ENCODE data around the gene RAD23B. TPM values are rescaled to one million over a fixed set of nuclear protein-coding genes. Genes with fewer than 3 reads are reported as not detected.

Gene RAD23B
- polyA plus RNA-seq, 2 donors = 38.6 to 58.2 TPM

- Histone ChIP-seq H3K27ac (ENCODE audit: low read depth in 2 of 2, low read length in 1 of 2) (no peak overlapping the region), H3K4me1 (ENCODE audit: control insufficient read depth in 2 of 2, insufficient read depth in 2 of 2, low read length in 1 of 2) (no peaks in the 10 kb centered on the region), H3K4me3 (ENCODE audit: low read depth in 1 of 2, low read length in 2 of 2) (no peak overlapping the region), H3K36me3 (ENCODE audit: control insufficient read depth in 2 of 2, insufficient read depth in 2 of 2, low read length in 1 of 2) (peaks cover 5 to 10% of the 10 kb centered on the region in 2 donors), H3K27me3 (ENCODE audit: control insufficient read depth in 1 of 2, insufficient read depth in 2 of 2, low read length in 2 of 2) (no peaks in the 10 kb centered on the region), H3K9me3 (ENCODE audit: control insufficient read depth in 2 of 2, insufficient read depth in 1 of 2, low read depth in 1 of 2, low read length in 1 of 2) (no peaks in the 10 kb centered on the region)
- WGBS, 2 donors = 88 to 89% methylated on average over 1 of the region's 1 CpG
Observed at GRCh38 chr9:107307331-107307730, 24.3 kb downstream of the RAD23B start.

- Histone ChIP-seq H3K36me3 (ENCODE audit: control insufficient read depth in 2 of 2, insufficient read depth in 2 of 2, low read length in 1 of 2) (peaks cover 5 to 15% of the 10 kb centered on the region in 2 donors), H3K27ac (ENCODE audit: low read depth in 2 of 2, low read length in 1 of 2) (no peak overlapping the region), H3K9me3 (ENCODE audit: control insufficient read depth in 2 of 2, insufficient read depth in 1 of 2, low read depth in 1 of 2, low read length in 1 of 2) (no peaks in the 10 kb centered on the region), H3K4me3 (ENCODE audit: low read depth in 1 of 2, low read length in 2 of 2) (no peak overlapping the region), H3K4me1 (ENCODE audit: control insufficient read depth in 2 of 2, insufficient read depth in 2 of 2, low read length in 1 of 2) (peaks cover 0 to 2% of the 10 kb centered on the region in 2 donors), H3K27me3 (ENCODE audit: control insufficient read depth in 1 of 2, insufficient read depth in 2 of 2, low read length in 2 of 2) (no peaks in the 10 kb centered on the region)
- WGBS, 2 donors = 0 to 47% methylated on average over 1 of the region's 1 CpG
Observed at GRCh38 chr9:107308461-107308860, 25.4 kb downstream of the RAD23B start.

DNA sequence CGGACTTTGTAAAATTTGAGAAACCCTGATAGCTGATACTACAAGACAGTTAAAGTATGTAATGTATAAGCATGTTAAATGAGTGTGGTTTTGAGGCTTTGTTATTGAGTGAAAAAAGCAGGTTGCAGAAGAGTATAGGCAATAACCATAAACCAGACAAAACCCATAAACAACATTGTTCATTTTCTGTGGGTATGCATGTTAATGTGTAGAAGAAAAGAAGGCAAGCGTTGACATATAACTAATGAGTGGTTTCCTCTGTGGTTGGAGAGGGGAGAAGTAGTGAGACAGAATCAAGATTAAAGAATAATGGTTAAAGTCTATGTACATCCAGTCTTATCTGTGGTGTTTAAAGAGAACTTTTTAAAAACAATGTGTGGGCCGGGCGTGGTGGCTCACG lies 26.2 kb downstream of the RAD23B start:
- H3K36me3 ChIP-seq (ENCODE audit: control insufficient read depth in 2 of 2, insufficient read depth in 2 of 2, low read length in 1 of 2) = peaks cover 5 to 15% of the 10 kb centered on the region in 2 donors
- no peak overlapping the region for H3K27ac ChIP-seq (ENCODE audit: low read depth in 2 of 2, low read length in 1 of 2)
- H3K27me3 ChIP-seq (ENCODE audit: control insufficient read depth in 1 of 2, insufficient read depth in 2 of 2, low read length in 2 of 2) = no peaks in the 10 kb centered on the region
- no peaks in the 10 kb centered on the region for H3K9me3 ChIP-seq (ENCODE audit: control insufficient read depth in 2 of 2, insufficient read depth in 1 of 2, low read depth in 1 of 2, low read length in 1 of 2)
- WGBS, 2 donors = 83 to 85% methylated on average over 5 of the region's 5 CpGs
- no peak overlapping the region for H3K4me3 ChIP-seq (ENCODE audit: low read depth in 1 of 2, low read length in 2 of 2)
- H3K4me1 ChIP-seq (ENCODE audit: control insufficient read depth in 2 of 2, insufficient read depth in 2 of 2, low read length in 1 of 2) = peaks cover 0 to 2% of the 10 kb centered on the region in 2 donors

- 84 to 90% methylated on average over 8 of the region's 8 CpGs for WGBS, 2 donors
- Histone ChIP-seq H3K27me3 (ENCODE audit: control insufficient read depth in 1 of 2, insufficient read depth in 2 of 2, low read length in 2 of 2) (no peaks in the 10 kb centered on the region), H3K36me3 (ENCODE audit: control insufficient read depth in 2 of 2, insufficient read depth in 2 of 2, low read length in 1 of 2) (peaks cover 2 to 11% of the 10 kb centered on the region in 2 donors), H3K4me1 (ENCODE audit: control insufficient read depth in 2 of 2, insufficient read depth in 2 of 2, low read length in 1 of 2) (peaks cover 0 to 2% of the 10 kb centered on the region in 2 donors), H3K9me3 (ENCODE audit: control insufficient read depth in 2 of 2, insufficient read depth in 1 of 2, low read depth in 1 of 2, low read length in 1 of 2) (no peaks in the 10 kb centered on the region), H3K27ac (ENCODE audit: low read depth in 2 of 2, low read length in 1 of 2) (no peak overlapping the region), H3K4me3 (ENCODE audit: low read depth in 1 of 2, low read length in 2 of 2) (no peak overlapping the region)
Observed at GRCh38 chr9:107312376-107313050, 29.4 kb downstream of the RAD23B start.

- peaks cover 2 to 15% of the 10 kb centered on the region in 2 donors for H3K36me3 ChIP-seq (ENCODE audit: control insufficient read depth in 2 of 2, insufficient read depth in 2 of 2, low read length in 1 of 2)
- 92 to 93% methylated on average over 1 of the region's 1 CpG for WGBS, 2 donors
- no peak overlapping the region for H3K4me3 ChIP-seq (ENCODE audit: low read depth in 1 of 2, low read length in 2 of 2)
- no peaks in the 10 kb centered on the region for H3K27me3 ChIP-seq (ENCODE audit: control insufficient read depth in 1 of 2, insufficient read depth in 2 of 2, low read length in 2 of 2)
- no peaks in the 10 kb centered on the region for H3K9me3 ChIP-seq (ENCODE audit: control insufficient read depth in 2 of 2, insufficient read depth in 1 of 2, low read depth in 1 of 2, low read length in 1 of 2)
- H3K4me1 ChIP-seq (ENCODE audit: control insufficient read depth in 2 of 2, insufficient read depth in 2 of 2, low read length in 1 of 2) = peaks cover 0 to 2% of the 10 kb centered on the region in 2 donors
- no peak overlapping the region for H3K27ac ChIP-seq (ENCODE audit: low read depth in 2 of 2, low read length in 1 of 2)
Observed at GRCh38 chr9:107313555-107314096, 30.5 kb downstream of the RAD23B start.

DNA sequence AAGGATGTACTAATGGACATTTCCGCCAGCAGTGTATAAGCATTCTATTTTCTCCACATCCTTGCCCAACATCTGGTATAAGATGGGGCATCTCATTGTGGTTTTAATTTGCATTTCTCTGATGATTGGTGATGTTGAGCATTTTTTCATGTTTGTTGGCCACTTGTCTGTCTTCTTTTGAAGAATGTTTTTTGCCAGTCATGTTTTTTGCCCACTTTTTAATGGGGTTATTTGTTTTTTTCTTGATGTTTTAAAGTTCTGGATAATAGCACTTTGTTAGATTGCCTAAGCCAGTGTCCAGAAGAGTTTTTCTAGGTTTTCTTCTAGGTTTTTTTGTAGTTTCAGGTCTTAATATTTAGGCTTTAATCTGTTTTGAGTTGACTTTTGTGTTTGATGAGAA lies 31.7 kb downstream of the RAD23B start:
- no peak overlapping the region for H3K27ac ChIP-seq (ENCODE audit: low read depth in 2 of 2, low read length in 1 of 2)
- 95 to 98% methylated on average over 1 of the region's 1 CpG for WGBS, 2 donors
- no peaks in the 10 kb centered on the region for H3K9me3 ChIP-seq (ENCODE audit: control insufficient read depth in 2 of 2, insufficient read depth in 1 of 2, low read depth in 1 of 2, low read length in 1 of 2)
- H3K27me3 ChIP-seq (ENCODE audit: control insufficient read depth in 1 of 2, insufficient read depth in 2 of 2, low read length in 2 of 2) = no peaks in the 10 kb centered on the region
- no peak overlapping the region for H3K4me3 ChIP-seq (ENCODE audit: low read depth in 1 of 2, low read length in 2 of 2)
- H3K4me1 ChIP-seq (ENCODE audit: control insufficient read depth in 2 of 2, insufficient read depth in 2 of 2, low read length in 1 of 2) = peaks cover 0 to 2% of the 10 kb centered on the region in 2 donors
- peaks cover 0 to 17% of the 10 kb centered on the region in 2 donors for H3K36me3 ChIP-seq (ENCODE audit: control insufficient read depth in 2 of 2, insufficient read depth in 2 of 2, low read length in 1 of 2)

- H3K4me1 ChIP-seq (ENCODE audit: control insufficient read depth in 2 of 2, insufficient read depth in 2 of 2, low read length in 1 of 2) = peaks cover 0 to 2% of the 10 kb centered on the region in 2 donors
- peaks cover 0 to 17% of the 10 kb centered on the region in 2 donors for H3K36me3 ChIP-seq (ENCODE audit: control insufficient read depth in 2 of 2, insufficient read depth in 2 of 2, low read length in 1 of 2)
- no peaks in the 10 kb centered on the region for H3K9me3 ChIP-seq (ENCODE audit: control insufficient read depth in 2 of 2, insufficient read depth in 1 of 2, low read depth in 1 of 2, low read length in 1 of 2)
- no peaks in the 10 kb centered on the region for H3K27me3 ChIP-seq (ENCODE audit: control insufficient read depth in 1 of 2, insufficient read depth in 2 of 2, low read length in 2 of 2)
- H3K4me3 ChIP-seq (ENCODE audit: low read depth in 1 of 2, low read length in 2 of 2) = no peak overlapping the region
- no peak overlapping the region for H3K27ac ChIP-seq (ENCODE audit: low read depth in 2 of 2, low read length in 1 of 2)
- WGBS, 2 donors = 84 to 90% methylated on average over 5 of the region's 5 CpGs
Observed at GRCh38 chr9:107316795-107317661, 33.9 kb downstream of the RAD23B start.

- WGBS, 2 donors = 89 to 92% methylated on average over 5 of the region's 5 CpGs
- Histone ChIP-seq H3K27ac (ENCODE audit: low read depth in 2 of 2, low read length in 1 of 2) (no peak overlapping the region), H3K27me3 (ENCODE audit: control insufficient read depth in 1 of 2, insufficient read depth in 2 of 2, low read length in 2 of 2) (no peaks in the 10 kb centered on the region), H3K36me3 (ENCODE audit: control insufficient read depth in 2 of 2, insufficient read depth in 2 of 2, low read length in 1 of 2) (peaks cover 0 to 15% of the 10 kb centered on the region in 2 donors), H3K4me1 (ENCODE audit: control insufficient read depth in 2 of 2, insufficient read depth in 2 of 2, low read length in 1 of 2) (no peaks in the 10 kb centered on the region), H3K4me3 (ENCODE audit: low read depth in 1 of 2, low read length in 2 of 2) (no peak overlapping the region), H3K9me3 (ENCODE audit: control insufficient read depth in 2 of 2, insufficient read depth in 1 of 2, low read depth in 1 of 2, low read length in 1 of 2) (no peaks in the 10 kb centered on the region)
Observed at GRCh38 chr9:107322643-107323042, 39.6 kb downstream of the RAD23B start.

DNA sequence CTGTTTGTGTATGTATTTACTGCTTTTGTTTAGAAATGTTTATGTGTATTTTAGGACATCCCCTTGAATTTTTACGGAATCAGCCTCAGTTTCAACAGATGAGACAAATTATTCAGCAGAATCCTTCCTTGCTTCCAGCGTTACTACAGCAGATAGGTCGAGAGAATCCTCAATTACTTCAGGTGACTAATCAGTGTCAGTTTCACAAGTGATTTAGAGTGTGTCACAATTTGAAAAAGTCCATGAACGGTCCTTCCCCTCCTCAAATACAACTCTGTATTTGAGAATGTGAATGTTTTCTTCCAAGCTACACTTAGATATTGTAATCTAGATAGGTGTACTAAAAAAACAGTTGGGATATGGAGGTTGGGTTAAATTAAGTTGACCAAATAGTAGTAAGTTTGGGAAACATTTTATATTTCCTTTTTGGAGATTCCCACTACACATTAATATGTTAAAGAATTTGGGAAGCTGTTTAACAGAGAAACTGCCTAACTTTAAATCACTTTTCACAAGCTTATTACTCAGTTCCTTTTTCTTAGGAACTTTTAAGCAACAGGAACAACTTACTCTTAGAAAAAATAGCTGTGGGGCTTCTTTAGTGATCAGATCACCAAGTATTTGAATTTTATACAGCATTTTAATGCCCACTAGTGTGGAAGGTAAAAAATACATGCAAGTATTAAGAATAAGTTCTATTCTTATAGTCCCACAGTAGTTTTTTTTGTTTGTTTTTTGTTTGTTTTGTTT lies 40.9 kb downstream of the RAD23B start:
- H3K27ac ChIP-seq (ENCODE audit: low read depth in 2 of 2, low read length in 1 of 2) = no peak overlapping the region
- no peaks in the 10 kb centered on the region for H3K4me1 ChIP-seq (ENCODE audit: control insufficient read depth in 2 of 2, insufficient read depth in 2 of 2, low read length in 1 of 2)
- no peaks in the 10 kb centered on the region for H3K9me3 ChIP-seq (ENCODE audit: control insufficient read depth in 2 of 2, insufficient read depth in 1 of 2, low read depth in 1 of 2, low read length in 1 of 2)
- H3K36me3 ChIP-seq (ENCODE audit: control insufficient read depth in 2 of 2, insufficient read depth in 2 of 2, low read length in 1 of 2) = peaks cover 0 to 7% of the 10 kb centered on the region in 2 donors
- H3K27me3 ChIP-seq (ENCODE audit: control insufficient read depth in 1 of 2, insufficient read depth in 2 of 2, low read length in 2 of 2) = no peaks in the 10 kb centered on the region
- WGBS, 2 donors = 82 to 85% methylated on average over 4 of the region's 4 CpGs
- H3K4me3 ChIP-seq (ENCODE audit: low read depth in 1 of 2, low read length in 2 of 2) = no peak overlapping the region
